GM06990 (cell line): ENCODE measurements around the gene VTI1A.

ENCODE experiments used
- DNase-seq: peaks from one replicate; pipeline ENCODE4 v3.0.0-alpha.2; 2011; ENCODE audit not compliant: insufficient read length; ENCODE audit errors: extremely low read depth
- H3K27me3 ChIP-seq: replicated peaks from 2 replicates; pipeline ENCODE4 v1.6.0; 2011; ENCODE audit warnings: low read length; ENCODE audit not compliant: control insufficient read depth, insufficient read depth
- H3K36me3 ChIP-seq: 2 replicates; pipeline ENCODE4 v1.5.1; 2011; ENCODE audit warnings: low read length; ENCODE audit not compliant: control insufficient read depth, insufficient read depth
- H3K4me3 ChIP-seq: replicated peaks from 2 replicates; pipeline ENCODE4 v1.5.1; 2011; ENCODE audit warnings: low read depth, mild to moderate bottlenecking, control low read depth, low read length
- TF ChIP-seq, protein P1 (sequence below): IDR thresholded peaks from 2 replicates; pipeline ENCODE4 v1.5.1; 2011; ENCODE audit warnings: low read length, control low read depth, mild to moderate bottlenecking, inconsistent platforms; ENCODE audit not compliant: insufficient read depth, poor library complexity, severe bottlenecking

VTI1A gene

DNA sequence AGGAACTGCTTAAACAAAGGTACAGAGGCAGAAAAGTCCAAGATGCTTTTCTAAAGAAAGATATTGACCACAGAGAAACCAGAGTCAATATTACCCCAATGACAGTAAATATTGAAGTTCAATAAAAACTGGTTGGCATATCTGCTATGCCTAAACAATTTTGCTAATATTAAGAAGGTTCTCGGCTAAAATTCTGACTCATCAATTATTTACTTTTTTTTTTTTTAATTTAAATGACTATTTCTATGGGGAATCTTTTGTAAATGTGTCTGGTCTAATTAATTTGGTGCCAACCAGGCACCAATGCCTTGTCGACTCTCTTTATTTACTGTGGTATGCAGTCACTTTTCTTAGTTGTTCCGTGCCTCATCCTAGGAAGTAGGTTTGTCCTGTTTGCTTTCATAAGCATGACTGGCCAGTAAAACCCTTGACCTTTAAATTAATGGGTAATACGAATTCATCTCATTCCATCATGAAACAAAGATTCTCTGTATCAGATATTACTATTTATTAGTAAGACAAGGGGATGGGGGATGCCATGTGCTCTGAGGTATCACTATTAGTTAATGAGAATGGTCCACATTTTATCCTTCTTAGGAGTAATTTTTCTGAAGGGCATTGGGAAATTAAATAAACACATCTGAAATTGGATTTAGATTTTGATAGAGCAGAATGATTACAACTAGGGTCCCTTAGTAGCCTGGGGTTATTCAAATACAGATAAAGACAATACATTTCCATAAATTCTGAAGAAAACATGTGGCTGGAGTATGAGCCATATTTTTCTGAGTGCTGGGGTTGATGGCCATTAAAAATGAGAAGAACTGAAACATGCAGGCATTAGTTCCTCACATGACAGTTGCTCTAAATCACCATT is 154.4 kb downstream of the VTI1A start:
- TF ChIP-seq, protein P1, sequence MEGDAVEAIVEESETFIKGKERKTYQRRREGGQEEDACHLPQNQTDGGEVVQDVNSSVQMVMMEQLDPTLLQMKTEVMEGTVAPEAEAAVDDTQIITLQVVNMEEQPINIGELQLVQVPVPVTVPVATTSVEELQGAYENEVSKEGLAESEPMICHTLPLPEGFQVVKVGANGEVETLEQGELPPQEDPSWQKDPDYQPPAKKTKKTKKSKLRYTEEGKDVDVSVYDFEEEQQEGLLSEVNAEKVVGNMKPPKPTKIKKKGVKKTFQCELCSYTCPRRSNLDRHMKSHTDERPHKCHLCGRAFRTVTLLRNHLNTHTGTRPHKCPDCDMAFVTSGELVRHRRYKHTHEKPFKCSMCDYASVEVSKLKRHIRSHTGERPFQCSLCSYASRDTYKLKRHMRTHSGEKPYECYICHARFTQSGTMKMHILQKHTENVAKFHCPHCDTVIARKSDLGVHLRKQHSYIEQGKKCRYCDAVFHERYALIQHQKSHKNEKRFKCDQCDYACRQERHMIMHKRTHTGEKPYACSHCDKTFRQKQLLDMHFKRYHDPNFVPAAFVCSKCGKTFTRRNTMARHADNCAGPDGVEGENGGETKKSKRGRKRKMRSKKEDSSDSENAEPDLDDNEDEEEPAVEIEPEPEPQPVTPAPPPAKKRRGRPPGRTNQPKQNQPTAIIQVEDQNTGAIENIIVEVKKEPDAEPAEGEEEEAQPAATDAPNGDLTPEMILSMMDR: no peak
- Histone ChIP-seq H3K27me3 (no peaks in the 10 kb centered on the region), H3K4me3 (no peak overlapping the region), H3K36me3 (no peaks in the 10 kb centered on the region)
- DNase-seq: no peak

DNA sequence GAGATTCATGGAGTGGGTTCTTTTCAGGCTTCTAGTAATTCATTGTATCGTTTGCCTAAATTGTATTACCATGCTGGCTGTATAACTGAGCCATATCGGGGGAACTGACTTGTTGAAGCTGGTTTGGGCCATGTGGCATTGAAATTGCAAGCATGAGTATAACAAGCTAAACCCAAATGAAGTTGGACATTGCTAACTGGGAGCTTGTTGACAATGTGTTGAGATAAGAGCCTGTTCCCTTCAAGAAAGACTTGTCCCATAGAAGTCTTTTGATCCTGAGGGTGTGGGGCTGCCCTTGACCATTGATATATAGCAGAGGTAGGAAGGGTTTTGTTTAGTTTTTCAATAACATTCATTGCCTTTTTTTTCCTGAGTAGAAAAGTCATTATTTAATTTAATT is 156.0 kb downstream of the VTI1A start:
- Histone ChIP-seq H3K36me3 (no peaks in the 10 kb centered on the region), H3K27me3 (no peaks in the 10 kb centered on the region), H3K4me3 (no peak overlapping the region)
- TF ChIP-seq, protein P1: no peak
- no peak for DNase-seq

DNA sequence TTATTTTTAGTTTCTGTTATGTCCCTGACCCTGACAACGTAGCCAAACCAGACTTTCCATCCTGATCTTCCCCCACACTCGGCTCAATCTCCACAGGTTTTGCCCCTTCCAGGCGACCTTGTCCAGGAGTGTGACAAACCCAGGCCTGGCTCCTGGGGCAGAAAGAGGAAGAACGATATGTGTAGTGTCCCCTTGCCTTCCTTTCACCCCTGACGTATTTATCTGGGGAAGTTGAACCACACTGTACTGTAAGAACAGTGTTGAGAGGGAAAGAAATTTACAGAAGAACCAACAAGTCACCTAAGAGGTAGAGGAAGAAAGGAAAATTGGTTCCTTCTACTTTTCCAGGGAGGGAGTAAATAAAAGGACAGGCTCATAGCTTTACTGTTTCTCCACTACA is 158.0 kb downstream of the VTI1A start:
- TF ChIP-seq, protein P1: no peak
- DNase-seq: no peak
- no peaks in the 10 kb centered on the region for H3K36me3 ChIP-seq
- no peak overlapping the region for H3K4me3 ChIP-seq
- H3K27me3 ChIP-seq: no peaks in the 10 kb centered on the region

DNA sequence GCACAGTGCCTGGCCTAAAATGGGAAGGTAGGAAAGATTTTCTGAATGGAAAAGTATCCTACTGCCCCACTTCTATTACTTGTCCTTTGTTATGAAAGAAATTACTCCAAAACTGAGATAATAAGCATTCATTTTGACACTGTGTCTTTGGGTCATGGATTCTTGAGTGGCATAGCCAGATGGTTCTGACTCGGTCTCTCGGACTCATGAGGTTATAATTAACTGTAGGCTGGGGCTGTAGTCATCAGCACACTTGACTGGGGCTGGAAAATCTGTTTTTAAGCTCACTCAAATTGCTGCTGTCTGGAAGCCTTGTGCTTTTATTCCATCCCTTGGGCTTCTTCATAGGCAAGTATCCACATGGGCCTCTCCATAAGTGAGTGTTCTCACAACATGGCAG is 160.5 kb downstream of the VTI1A start:
- Histone ChIP-seq H3K27me3 (no peaks in the 10 kb centered on the region), H3K4me3 (no peak overlapping the region), H3K36me3 (no peaks in the 10 kb centered on the region)
- DNase-seq: no peak
- TF ChIP-seq, protein P1: no peak

DNA sequence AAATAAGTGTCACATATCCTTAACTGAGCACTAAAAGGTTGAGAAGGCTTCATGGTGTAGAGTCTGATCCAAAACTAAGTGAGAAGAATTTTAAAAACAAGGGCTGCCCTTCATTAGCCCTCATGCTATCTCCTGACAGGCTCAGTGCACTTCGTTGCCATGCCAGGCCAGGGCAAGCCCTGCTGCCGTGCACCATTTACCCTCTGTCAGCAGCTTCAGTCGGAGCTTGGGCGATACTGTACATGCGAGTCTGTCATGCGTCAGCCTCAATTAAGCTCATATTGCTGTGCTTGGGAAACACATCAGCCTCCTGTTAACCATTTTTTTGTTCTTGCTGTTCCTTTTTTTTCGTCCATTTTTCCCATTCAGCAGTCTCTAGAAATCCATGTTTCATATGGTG is 166.6 kb downstream of the VTI1A start:
- Histone ChIP-seq H3K36me3 (no peaks in the 10 kb centered on the region), H3K4me3 (no peak overlapping the region), H3K27me3 (no peaks in the 10 kb centered on the region)
- TF ChIP-seq, protein P1: no peak
- DNase-seq: no peak

DNA sequence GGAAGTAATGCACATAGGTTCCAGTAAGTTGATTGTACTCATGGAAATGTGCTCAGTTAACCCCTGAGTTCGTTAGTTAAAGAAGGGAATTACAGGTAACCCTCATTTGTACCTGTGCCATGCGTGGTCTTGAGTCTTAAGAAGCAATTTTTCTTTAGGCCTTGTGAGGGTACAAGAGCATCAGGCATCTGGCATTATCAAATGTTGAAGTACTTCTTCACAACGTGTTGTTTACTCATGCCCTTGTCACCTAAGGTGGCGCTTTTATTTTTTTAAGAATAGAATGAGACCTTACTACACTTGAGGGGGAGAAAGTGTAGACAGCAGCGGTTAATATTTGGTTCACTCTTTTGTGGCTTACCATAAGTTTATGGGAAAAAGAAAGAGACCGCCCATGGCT is 167.1 kb downstream of the VTI1A start:
- no peaks in the 10 kb centered on the region for H3K36me3 ChIP-seq
- no peaks in the 10 kb centered on the region for H3K27me3 ChIP-seq
- TF ChIP-seq, protein P1: no peak
- no peak for DNase-seq
- no peak overlapping the region for H3K4me3 ChIP-seq
